Suppressor macrophage treated with lipopolysaccharide for 4 hours (primary cell): ENCODE measurements around the gene NUDT2.

Experiments used
- DNase-seq: peaks from one replicate; pipeline ENCODE4 v3.0.0-alpha.2; 2020

NUDT2 gene

GRCh38 chr9:34392511-34392910, 63.1 kb downstream of the NUDT2 start:
- no peak for DNase-seq
